Activated T-cell treated with anti-CD3 and anti-CD28 coated beads for 1 hour (primary cell): Measurements from ENCODE around the gene LEMD2.

ENCODE experiments used
- DNase-seq: peaks from one replicate; pipeline ENCODE4 v3.0.0-alpha.2; 2020; ENCODE audit warnings: low read depth

Gene LEMD2

GRCh38 chr6:33819021-33819420, 30.1 kb upstream of the LEMD2 start:
- no peak for DNase-seq

- no peak for DNase-seq
These were observed 29.4 kb upstream of the LEMD2 start for GRCh38 chr6:33818293-33818692.

- no peak for DNase-seq
These were observed 28.6 kb upstream of the LEMD2 start for GRCh38 chr6:33817489-33817888.

- no peak for DNase-seq
These were observed 28.0 kb upstream of the LEMD2 start for GRCh38 chr6:33816911-33817310.

DNA sequence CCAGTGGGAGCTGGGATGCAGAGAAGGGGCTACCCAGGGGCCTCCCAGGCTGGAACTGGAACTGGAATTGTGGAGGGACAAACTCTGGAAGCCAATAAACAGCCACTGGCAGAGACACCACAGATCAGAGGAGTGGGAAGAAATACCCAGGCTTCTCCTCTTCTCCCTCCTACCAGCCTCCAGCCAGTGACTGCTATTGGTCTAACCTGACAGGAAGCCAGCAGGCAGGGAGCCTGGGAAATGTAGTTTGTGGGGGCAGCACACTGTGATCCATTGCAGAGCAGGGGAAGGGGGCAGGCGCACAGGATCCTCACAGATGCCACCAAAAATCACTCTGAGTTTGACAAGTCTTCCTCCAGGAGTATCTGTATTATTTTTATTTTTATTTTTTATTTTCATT, 26.9 kb upstream of the LEMD2 start:
- no peak for DNase-seq

- no peak for DNase-seq
These were observed 25.4 kb upstream of the LEMD2 start for GRCh38 chr6:33813990-33814985.

GRCh38 chr6:33813246-33813904, 24.4 kb upstream of the LEMD2 start:
- DNase-seq: no peak

GRCh38 chr6:33812669-33813068, 23.7 kb upstream of the LEMD2 start:
- peak; percentile 14 for DNase-seq

DNA sequence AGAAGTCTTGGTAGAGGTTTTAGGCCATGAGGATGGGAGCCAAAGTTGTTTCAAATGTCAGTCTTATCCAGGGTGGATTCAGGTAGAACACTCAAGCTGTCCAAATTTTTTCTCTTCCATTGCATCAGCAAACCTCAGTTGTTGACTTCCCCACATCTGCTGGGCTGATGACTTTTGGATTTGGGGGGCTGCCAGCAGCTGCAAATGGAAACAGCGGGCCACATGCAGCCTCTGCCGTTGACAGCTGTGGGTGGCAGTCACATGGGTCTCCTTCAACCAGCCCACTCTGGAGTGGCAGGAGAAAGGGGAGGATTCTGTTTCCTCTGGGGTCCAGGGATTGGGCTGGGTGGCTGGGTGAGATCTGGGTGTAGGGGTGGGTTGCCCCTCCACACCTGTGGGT, 20.7 kb upstream of the LEMD2 start:
- DNase-seq: no peak

DNA sequence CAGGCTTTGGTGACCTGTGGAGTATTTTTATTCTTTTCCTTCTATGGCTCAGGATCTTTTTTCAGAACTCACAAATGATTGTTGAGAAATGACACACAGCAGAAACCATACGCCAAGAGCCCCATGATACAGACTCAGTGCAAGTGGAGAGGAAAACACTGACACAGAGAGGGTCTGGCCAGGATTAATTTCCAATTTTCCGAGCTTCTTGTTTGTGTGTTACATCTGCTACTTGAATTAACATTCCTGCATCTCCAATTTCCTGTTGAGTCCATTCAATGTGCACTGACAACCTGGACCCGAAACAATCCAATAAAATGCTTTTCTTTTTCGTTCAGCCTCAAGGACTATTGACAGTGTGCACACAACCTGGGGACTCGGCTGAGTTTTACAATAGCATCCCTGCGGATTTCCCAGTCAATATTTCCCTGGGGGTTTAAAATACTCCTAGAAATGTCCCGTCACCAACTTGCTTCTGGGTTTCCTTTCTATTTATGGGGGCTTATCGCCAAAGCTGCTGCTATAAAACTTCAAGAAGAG, 19.8 kb upstream of the LEMD2 start:
- no peak for DNase-seq

GRCh38 chr6:33807606-33808005, 18.7 kb upstream of the LEMD2 start:
- DNase-seq: no peak

GRCh38 chr6:33806841-33807240, 17.9 kb upstream of the LEMD2 start:
- DNase-seq: no peak

GRCh38 chr6:33803571-33804053, 14.7 kb upstream of the LEMD2 start, which contains the start of gene MLN:
TSS of gene MLN (minus strand) at chr6:33804003. CDS start at chr6:33801163, 2,840 bp downstream.
- no peak for DNase-seq

DNA sequence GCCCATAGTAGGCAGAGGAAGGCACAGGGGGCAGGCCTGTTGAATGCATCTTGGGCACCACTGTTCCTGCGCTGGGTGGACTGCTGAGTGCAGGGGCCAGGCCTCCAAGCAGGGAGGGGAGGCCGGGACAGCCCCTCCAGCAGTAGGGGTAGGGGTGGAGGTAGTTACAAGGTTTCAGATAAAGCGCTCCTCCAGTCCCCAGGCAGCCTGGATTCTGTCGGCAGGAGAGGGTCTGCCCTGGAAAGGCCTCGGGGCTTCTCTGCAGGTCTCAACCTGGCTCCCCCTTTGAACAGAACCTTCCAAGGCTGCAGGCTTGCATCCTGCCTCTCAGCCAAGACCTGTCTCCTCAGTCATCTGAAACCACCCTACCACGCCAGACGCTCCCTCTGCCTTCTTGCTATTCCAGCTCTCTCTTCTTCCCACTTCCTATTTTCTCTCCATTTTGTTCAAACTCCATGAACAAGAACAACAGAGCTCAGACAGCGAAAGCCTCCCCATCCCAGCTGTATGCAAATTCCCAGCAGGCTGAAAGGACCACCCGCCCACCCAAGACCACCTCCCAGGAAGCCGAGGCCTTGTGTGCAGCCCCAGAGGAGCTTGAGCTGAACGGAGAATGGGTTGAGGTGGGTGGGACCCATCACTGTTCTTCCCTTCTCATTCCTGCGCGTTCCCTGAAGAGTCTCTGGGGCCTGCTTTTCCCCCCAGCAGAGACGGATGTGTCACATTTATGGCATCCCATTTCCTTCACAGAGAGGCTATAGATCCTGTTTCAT, 13.4 kb upstream of the LEMD2 start:
- DNase-seq: no peak

GRCh38 chr6:33801611-33802010, 12.7 kb upstream of the LEMD2 start:
- no peak for DNase-seq

- DNase-seq: no peak
These were observed 11.5 kb upstream of the LEMD2 start for GRCh38 chr6:33800248-33800969.

DNA sequence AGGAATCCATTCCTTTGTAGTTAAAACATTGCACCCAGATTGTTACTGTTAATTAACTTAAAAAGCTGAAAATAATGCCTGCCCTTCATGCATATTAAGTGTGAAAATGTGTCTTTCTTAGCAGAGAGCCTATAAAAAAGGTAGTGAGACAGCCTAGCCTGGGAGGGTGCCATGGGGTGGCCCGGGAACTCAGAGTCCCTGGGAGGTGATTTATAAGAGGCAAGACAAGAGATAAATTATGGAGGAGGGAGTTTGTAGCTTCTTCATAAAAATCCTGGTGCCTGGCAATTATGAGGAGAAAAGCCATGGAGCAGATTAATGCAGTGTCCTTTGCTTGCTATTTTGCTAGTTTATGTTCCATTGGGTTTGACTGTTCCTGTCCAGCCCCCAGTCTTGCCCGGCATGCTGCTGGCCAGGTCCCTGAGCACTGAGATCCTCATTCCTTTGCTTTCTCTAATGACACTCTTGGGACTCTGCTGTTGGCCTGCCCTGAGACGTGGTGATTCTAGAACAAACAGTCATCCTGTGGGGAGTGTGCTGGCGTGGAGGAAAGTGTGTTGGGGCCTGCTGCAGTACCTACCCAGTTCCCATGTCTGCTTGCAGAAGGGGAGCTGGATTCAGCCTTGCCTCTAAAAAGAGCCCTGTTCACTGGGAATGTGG, 10.7 kb upstream of the LEMD2 start:
- no peak for DNase-seq

DNA sequence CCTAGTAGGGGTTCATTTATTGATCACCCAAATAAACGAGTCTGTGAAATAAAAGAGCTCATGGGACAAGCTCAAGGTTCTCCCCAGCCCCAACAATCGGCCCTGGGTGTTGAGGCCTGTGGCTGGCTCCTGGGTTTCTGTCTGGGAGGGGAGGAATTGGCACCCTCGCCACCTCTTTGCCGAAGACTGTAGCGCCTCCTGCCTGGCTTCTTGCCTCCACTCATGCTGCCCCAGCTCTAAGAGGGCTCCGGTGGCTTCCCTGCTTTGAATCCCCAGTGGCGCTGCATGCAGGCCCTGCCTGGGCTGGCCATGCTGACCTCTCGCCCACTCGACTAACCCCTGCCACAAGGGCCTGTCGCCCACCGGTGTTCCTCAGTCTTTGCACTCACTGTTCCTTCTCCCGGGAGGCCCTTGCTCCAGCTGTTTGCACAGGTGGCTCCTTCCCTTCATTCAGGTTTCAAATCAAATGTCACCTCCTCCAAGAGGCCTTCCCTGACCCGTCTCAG, 9.5 kb upstream of the LEMD2 start:
- no peak for DNase-seq

DNA sequence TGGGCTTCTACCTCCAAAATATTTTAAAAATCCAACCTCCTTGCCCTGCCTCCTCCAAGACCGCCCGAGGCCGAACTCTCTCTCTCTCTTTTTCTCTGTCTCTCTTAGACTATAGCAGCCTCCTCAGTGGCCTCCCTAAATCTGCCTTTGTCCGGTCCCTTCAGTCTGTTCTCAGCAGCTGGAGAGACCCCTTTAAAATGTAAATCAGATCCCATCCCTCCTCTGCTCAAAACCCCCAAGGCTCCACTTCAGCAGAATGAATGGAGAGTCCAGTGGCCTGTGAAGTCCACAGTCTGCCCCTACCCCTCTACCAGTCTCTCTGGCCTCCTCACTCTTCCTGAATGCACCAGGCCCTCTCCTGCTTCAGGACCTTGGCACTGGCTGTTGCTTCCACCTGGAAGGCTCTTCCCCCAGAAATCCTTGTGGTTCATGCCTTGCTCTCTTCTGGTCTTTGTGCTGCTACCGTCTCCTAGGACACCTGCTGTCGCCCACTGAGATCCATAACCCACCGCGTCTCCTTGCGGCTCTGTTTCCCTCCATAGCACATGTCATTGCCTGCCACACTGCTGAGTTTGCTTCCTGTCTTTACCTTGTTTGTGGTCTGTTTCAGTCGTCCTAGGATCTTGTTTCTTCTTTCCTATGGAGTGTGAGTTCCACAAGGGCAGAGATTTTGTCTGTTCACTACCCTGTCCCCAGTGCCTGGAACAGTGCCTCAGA, 8.9 kb upstream of the LEMD2 start:
- DNase-seq: no peak
